B cell (primary cell): ENCODE results near the gene NPAS1.

Experiments used
- CTCF ChIP-seq: fragments of 200-600 bp; IDR thresholded peaks from one replicate; pipeline ENCODE4 v1.8.0; 2022; ENCODE audit warnings: antibody characterized with exemption, mild to moderate bottlenecking
- EZH2 ChIP-seq: IDR thresholded peaks from 2 replicates; pipeline ENCODE4 v1.6.1; 2012; ENCODE audit warnings: borderline replicate concordance, low read depth, mild to moderate bottlenecking, moderate library complexity, low read length; ENCODE audit not compliant: insufficient read depth, poor library complexity, severe bottlenecking

GRCh38 chr19:46990991-46991676, 28.5 kb upstream of the NPAS1 start:
- peak; percentile 61 for TF ChIP-seq CTCF
- no peak for TF ChIP-seq EZH2
